Effector memory CD8-positive, alpha-beta T cell (primary cell): ENCODE data around the gene PPP2R2C.

Experiments
- ATAC-seq: fragments of 150-1000 bp; cut with Tn5 transposase; replicated peaks from 2 replicates; pipeline ENCODE4 v1.10.0; 2021; ENCODE audit warnings: mild to moderate bottlenecking, moderate library complexity
- DNase-seq, 3 experiments: peaks; one replicate each; pipeline ENCODE4 v3.0.0; 2021
- H3K27ac Mint-ChIP-seq, 2 donors: one replicate each; pipeline ENCODE4 v1.8.0; 2022; ENCODE audit warnings: mild to moderate bottlenecking in 2 of 2, mixed read lengths in 2 of 2, moderate library complexity in 2 of 2
- H3K27me3 Mint-ChIP-seq, 2 donors: one replicate each; pipeline ENCODE4 v1.8.0; 2022; ENCODE audit warnings: mixed read lengths in 2 of 2
- H3K36me3 Mint-ChIP-seq: one replicate; pipeline ENCODE4 v1.8.0; 2022; ENCODE audit warnings: mild to moderate bottlenecking, moderate library complexity, mixed read lengths; ENCODE audit not compliant: insufficient read depth
- H3K4me1 Mint-ChIP-seq, 2 donors: one replicate each; pipeline ENCODE4 v1.8.0; 2022; ENCODE audit warnings: low read depth in 2 of 2, mixed read lengths in 2 of 2
- H3K4me3 Mint-ChIP-seq, 2 donors: one replicate each; pipeline ENCODE4 v1.8.0; 2022; ENCODE audit warnings: mild to moderate bottlenecking in 2 of 2, mixed read lengths in 2 of 2, moderate library complexity in 2 of 2
- H3K9me3 Mint-ChIP-seq, 2 donors: one replicate each; pipeline ENCODE4 v1.8.0; 2022; ENCODE audit warnings: mixed read lengths in 2 of 2

The PPP2R2C gene

DNA sequence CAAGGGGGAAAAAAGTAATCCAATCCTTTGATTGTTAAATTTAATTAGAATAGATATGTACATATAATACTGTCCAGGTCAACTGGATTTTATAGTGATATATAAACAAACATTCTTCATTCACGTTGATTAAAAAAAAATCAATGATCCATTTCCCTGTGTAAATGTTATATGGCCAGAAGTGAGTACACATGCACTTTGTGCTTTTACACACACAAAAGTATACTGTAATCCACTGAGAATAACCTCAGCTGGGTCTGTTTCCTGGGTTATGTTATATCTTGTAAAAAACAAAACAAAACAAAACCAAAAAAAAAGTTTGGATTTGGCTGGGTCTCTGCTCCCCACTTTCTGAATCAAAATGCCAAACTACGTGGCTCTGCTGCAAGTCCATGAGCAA is 151.1 kb downstream of the PPP2R2C start:
- Mint-ChIP-seq H3K27me3 (peaks cover 48 to 87% of the 10 kb centered on the region in 2 donors), H3K4me3 (no peak overlapping the region), H3K4me1 (no peaks in the 10 kb centered on the region)

DNA sequence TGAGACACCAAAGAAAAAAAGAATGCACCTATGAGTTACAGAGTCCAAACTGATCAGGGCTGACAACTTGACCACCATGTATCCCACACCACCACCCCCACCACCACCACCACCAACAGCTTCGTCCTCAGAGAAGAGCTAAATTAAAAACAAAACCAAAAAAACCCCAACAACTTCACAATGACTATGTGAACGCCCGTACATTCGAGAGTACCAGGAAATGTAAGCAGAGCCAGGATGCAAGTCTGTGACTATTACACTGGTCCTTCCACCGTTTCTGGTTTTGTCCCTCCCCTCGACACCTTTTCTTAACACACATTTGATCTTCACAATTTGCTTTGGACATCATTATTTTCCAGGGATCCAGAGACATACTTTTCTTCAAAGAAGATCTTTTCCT is 151.8 kb downstream of the PPP2R2C start:
- Mint-ChIP-seq H3K27ac (no peak overlapping the region), H3K36me3 (peaks cover 4% of the 10 kb centered on the region), H3K4me3 (no peak overlapping the region), H3K9me3 (no peaks in the 10 kb centered on the region), H3K27me3 (peaks cover 45 to 86% of the 10 kb centered on the region in 2 donors), H3K4me1 (no peaks in the 10 kb centered on the region)
- DNase-seq (no peak), ATAC-seq (no peak)

More for the DNA sequence above, 151.1 kb downstream of the PPP2R2C start:
- no peaks in the 10 kb centered on the region for H3K9me3 Mint-ChIP-seq
- ATAC-seq = no peak
- no peak for DNase-seq
- peaks cover 4% of the 10 kb centered on the region for H3K36me3 Mint-ChIP-seq
- no peak overlapping the region for H3K27ac Mint-ChIP-seq

DNA sequence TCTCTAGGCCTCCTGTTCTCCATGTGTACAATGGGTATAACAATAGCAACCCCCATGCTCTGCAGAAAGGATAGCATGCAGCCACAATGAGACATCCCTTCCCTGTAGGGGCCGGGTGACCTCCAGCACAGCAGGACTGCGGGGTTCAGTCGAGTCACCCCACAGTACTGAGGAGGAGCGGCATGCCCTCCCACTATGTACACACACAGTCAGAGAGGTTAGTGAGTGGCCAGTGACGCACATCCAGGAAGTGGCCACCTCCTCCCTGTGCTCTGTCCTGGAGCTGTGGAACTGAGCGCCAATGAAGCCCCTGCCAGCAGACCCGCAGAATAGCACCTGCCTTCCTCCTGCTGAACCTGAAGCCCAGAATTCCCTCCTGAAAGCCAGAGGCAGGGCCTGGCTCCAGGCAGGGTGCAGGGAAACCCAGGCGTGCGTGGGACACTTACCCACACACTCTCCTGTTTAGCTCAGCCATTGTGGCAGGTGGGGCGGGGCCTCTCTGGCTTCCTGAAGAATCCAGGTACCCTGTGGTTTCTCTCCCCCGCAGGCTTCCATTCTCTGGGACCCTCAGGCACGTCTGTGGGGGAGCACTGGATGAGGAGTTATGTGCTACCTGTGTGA is 152.8 kb downstream of the PPP2R2C start:
- no peaks in the 10 kb centered on the region for H3K9me3 Mint-ChIP-seq
- no peak for DNase-seq
- no peak overlapping the region for H3K4me3 Mint-ChIP-seq
- peaks cover 4% of the 10 kb centered on the region for H3K36me3 Mint-ChIP-seq
- ATAC-seq = no peak
- H3K4me1 Mint-ChIP-seq = no peaks in the 10 kb centered on the region
- peaks cover 45 to 86% of the 10 kb centered on the region in 2 donors for H3K27me3 Mint-ChIP-seq
- no peak overlapping the region for H3K27ac Mint-ChIP-seq

DNA sequence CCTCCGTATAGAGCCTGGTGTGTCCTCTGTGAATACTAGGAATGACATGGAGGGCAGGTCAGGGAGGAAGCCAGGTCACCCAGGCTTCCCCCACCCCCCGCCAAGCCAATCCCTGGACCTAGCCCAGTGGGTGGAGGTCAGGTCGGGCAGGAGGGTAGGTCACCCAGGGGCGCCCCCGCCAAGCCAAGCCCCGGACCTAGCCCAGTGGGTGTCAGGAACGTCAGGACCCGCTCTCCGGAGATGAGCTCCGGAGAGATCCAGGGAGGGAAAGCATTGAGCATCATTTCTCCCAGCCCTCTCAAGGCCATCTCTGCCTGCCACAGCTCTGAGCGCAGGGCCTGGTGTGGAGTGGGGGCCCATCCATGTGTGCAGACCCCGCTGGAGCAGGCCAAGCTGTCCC is 154.2 kb downstream of the PPP2R2C start:
- Mint-ChIP-seq H3K27ac (no peak overlapping the region), H3K4me1 (no peaks in the 10 kb centered on the region), H3K4me3 (no peak overlapping the region), H3K36me3 (peaks cover 4% of the 10 kb centered on the region), H3K27me3 (peaks cover 53 to 86% of the 10 kb centered on the region in 2 donors), H3K9me3 (no peaks in the 10 kb centered on the region)
- ATAC-seq = no peak
- no peak for DNase-seq

DNA sequence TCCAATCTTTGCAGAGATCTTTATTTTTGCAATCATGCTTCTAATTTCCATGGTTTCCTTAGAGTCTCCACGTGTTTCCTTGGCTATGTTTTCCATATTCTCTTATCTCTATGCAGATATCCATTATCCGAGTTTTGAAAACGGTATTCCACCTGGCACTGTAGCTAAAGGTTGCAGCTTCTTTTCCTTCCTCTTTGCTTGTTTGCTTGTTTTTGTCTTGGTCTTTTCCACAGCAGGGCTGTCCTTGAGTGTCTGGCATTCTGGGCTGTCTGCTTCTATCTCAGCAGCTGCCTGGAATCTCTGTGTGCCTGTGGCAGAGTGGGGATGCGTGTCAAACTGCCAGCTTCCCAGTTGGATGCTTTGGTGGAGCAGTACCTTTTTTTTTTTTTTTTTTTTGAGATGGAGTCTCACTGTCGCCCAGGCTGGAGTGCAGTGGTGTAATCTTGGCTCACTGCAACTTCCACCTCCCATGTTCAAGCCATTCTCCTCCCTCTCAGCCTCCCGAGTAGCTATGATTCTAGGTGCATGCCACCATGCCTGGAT is 155.9 kb downstream of the PPP2R2C start:
- ATAC-seq (no peak), DNase-seq (no peak)
- peaks cover 52 to 86% of the 10 kb centered on the region in 2 donors for H3K27me3 Mint-ChIP-seq
- H3K9me3 Mint-ChIP-seq = no peaks in the 10 kb centered on the region
- no peaks in the 10 kb centered on the region for H3K4me1 Mint-ChIP-seq
- no peak overlapping the region for H3K27ac Mint-ChIP-seq
- no peak overlapping the region for H3K4me3 Mint-ChIP-seq
- no peaks in the 10 kb centered on the region for H3K36me3 Mint-ChIP-seq

DNA sequence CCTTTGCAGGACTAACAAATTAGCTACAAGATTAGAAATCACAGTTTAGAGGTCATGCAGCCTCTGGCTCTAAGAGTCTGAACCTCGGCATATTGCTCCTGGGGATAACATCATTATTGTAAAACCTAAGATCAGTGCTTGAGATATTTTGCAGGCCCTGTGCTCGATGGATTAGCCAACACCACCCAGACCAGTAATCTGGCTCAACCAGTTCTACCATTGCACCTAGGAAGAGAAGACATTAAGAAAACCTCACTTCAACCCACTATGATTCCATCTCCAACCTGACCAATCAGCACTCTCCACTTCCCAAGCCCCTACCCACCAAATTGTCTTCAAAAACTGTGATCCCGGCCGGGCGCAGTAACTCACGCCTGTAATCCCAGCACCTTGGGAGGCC is 159.2 kb downstream of the PPP2R2C start:
- no peaks in the 10 kb centered on the region for H3K9me3 Mint-ChIP-seq
- peaks cover 2 to 5% of the 10 kb centered on the region in 2 donors for H3K4me1 Mint-ChIP-seq
- no peak overlapping the region for H3K27ac Mint-ChIP-seq
- H3K4me3 Mint-ChIP-seq = no peak overlapping the region
- H3K36me3 Mint-ChIP-seq = peaks cover 6% of the 10 kb centered on the region
- DNase-seq (no peak), ATAC-seq (no peak)
- H3K27me3 Mint-ChIP-seq = peaks cover 64 to 90% of the 10 kb centered on the region in 2 donors

DNA sequence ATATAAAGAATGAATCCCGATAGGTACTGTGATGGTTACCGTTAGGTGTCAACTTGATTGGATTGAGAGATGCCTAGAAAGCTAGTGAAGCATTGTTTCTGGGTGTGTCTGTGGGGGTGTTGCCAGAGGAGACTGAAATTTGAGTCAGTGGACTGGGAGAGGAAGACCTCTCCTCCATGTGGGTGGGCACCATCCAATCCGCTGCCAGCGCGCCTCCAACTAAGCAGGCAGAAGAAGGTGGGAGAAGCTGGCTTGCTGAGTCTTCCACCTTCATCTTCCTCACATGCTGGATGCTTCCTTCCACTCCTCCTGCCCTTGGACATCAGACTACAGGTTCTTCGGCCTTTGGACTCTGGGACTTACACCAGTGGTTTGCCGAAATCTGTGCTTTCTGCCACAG is 162.6 kb downstream of the PPP2R2C start:
- ATAC-seq (no peak), DNase-seq (no peak)
- Mint-ChIP-seq H3K4me1 (peaks cover 2 to 5% of the 10 kb centered on the region in 2 donors), H3K27ac (no peak overlapping the region), H3K36me3 (peaks cover 7% of the 10 kb centered on the region), H3K9me3 (no peaks in the 10 kb centered on the region), H3K27me3 (peaks cover 60 to 93% of the 10 kb centered on the region in 2 donors), H3K4me3 (peak overlapping the region; percentile 46 to 53)

DNA sequence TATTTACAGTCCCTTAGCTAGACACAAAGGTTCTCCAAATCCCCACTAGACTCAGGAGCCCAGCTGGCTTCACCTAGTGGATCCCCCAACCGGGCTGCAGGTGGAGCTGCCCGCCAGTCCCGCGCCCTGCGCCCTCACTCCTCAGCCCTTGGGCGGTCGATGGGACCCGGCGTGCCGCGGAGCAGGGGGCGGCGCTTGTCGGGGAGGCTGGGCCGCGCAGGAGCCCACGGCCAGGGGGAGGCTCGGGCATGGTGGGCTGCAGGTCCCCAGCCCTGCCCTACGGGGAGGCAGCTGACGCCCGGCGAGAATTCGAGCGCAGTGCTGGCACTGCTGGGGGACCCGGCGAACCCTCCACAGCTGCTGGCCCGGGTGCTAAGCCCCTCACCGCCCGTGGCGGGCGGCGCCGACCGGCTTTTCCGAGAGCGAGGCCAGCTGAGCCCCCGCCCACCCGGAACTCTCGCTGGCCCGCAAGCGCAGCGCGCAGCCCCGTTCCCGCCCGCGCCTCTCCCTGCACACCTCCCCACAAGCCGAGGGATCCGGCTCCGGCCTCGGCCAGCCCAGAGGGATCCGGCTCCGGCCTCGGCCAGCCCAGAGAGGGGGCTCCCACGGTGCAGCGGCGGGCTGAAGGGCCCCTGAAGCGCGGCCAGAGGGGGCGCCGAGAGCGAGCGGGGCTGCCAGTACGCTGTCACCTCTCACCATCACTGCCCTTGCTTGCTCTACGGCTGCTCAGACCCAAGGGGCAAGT is 163.3 kb downstream of the PPP2R2C start:
- Mint-ChIP-seq H3K27me3 (peaks cover 58 to 86% of the 10 kb centered on the region in 2 donors), H3K4me1 (peaks cover 2 to 5% of the 10 kb centered on the region in 2 donors), H3K27ac (no peak overlapping the region)

DNA sequence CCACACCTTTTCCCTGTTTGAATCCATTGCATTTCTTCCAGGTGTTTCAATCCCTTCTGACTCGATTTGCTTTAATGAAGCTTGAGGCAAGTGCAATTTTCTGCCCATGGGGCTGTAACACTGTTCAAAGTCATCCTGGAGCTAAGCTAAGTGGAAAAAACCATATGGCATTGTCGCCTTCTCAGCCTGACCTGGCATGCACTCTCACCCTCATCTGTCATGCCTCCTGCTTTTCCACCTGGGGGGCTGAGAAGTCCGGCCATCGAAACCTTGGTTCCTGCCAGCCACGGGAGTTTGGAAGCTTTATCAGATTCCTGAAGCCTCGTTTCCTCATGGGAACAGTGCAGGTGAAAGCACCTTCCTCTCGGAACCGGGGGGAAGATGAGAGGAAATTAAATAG is 164.5 kb downstream of the PPP2R2C start:
- Mint-ChIP-seq H3K4me3 (no peak overlapping the region), H3K4me1 (peaks cover 4 to 5% of the 10 kb centered on the region in 2 donors), H3K36me3 (peaks cover 8% of the 10 kb centered on the region), H3K27me3 (peaks cover 50 to 74% of the 10 kb centered on the region in 2 donors), H3K9me3 (no peaks in the 10 kb centered on the region), H3K27ac (no peak overlapping the region)
- DNase-seq (no peak), ATAC-seq (no peak)

More for the DNA sequence above, 163.3 kb downstream of the PPP2R2C start:
- Mint-ChIP-seq H3K4me3 (peak overlapping the region; percentile 46 to 53), H3K36me3 (peaks cover 8% of the 10 kb centered on the region), H3K9me3 (no peaks in the 10 kb centered on the region)
- ATAC-seq = peak; percentile 62
- peak in 1 of 3 experiments; percentile 5 for DNase-seq

DNA sequence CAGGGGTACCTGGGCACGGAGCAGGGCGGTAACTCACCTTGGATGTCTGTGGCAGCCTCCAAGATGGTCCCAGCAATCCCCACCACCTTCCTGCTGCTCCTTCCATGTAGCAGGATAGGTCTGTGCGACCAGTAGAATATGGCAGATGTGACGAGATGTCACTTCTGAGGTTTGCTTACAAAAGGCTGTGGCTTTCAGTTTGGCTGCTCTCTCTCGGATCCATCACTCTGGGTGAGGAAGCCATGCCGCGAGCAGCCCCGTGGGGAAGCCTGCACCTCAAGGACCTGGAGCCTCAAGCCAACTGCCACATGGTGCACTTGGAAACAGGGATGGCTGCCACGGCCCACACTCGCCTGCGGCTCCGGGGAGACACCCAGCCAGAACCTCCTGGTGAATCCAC is 165.2 kb downstream of the PPP2R2C start:
- Mint-ChIP-seq H3K4me1 (peaks cover 4 to 5% of the 10 kb centered on the region in 2 donors), H3K27ac (no peak overlapping the region), H3K27me3 (peaks cover 44 to 68% of the 10 kb centered on the region in 2 donors), H3K4me3 (no peak overlapping the region), H3K9me3 (no peaks in the 10 kb centered on the region), H3K36me3 (peaks cover 11% of the 10 kb centered on the region)
- ATAC-seq (no peak), DNase-seq (no peak)

DNA sequence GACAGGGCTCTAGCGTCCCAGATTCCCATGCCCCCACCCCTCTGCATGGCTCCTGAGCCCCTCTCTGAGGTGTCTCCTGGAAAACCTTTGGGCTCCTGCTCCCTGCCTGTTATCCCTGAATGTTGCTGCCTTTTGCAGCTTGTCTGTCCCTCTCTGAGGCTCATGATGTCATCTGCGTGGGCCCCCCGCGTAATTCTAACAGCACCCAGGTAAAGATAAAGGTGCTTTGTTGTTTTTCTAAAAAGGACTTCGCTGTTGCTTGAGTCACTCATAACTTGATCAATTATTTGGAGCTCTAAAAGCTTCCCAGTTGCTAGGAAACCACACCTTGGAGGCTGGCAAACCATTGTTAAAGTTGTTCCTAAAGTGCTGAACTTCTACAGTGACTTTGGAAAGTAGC is 166.1 kb downstream of the PPP2R2C start:
- Mint-ChIP-seq H3K36me3 (peaks cover 14% of the 10 kb centered on the region), H3K27me3 (peaks cover 38 to 58% of the 10 kb centered on the region in 2 donors), H3K4me1 (peaks cover 4 to 5% of the 10 kb centered on the region in 2 donors), H3K9me3 (no peaks in the 10 kb centered on the region), H3K4me3 (no peak overlapping the region), H3K27ac (no peak overlapping the region)
- ATAC-seq = no peak
- DNase-seq = no peak

DNA sequence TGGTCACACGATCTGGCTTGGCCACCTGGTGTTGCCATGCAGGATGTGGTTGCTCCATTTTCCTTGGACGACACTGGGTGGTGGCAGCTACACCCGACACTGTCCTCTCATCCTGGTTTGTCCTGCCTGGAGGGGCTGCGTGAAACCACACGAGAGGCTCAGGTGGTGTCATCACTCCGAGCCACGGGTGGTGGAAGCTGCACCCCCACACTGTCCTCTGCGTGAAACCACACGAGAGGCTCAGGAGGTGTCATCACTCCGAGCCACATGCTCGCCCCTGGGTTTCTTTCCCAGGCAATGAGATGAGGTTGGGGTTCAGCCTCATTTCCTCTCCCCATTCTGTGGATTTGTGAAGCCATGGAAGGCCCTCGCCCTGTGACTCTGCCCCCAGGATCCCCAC is 168.5 kb downstream of the PPP2R2C start:
- no peak for DNase-seq
- Mint-ChIP-seq H3K4me3 (no peak overlapping the region), H3K27ac (no peak overlapping the region), H3K36me3 (peaks cover 12% of the 10 kb centered on the region), H3K9me3 (no peaks in the 10 kb centered on the region), H3K4me1 (peaks cover 4 to 5% of the 10 kb centered on the region in 2 donors), H3K27me3 (peaks cover 18 to 38% of the 10 kb centered on the region in 2 donors)
- ATAC-seq = no peak

DNA sequence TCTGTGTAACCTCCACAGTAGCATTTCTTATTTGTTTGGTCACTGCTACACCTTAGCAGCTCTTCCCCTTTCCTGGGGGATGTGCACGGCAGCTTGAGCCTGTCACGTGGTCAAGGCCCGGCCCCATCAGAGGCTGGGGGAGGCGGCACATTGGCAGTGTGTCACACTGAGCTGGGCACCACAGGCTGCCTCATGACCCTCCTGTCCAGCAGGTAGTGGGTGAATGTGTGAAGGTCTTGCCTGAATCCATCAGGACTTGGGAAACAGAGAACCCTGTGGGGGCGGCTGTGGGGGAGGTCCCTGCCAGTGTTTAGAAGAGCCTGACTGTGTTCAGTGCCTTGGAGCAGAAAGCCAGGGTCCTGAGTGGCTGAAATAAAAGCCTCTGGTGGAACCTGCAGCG is 169.5 kb downstream of the PPP2R2C start:
- no peaks in the 10 kb centered on the region for H3K9me3 Mint-ChIP-seq
- no peak for DNase-seq
- peaks cover 10 to 29% of the 10 kb centered on the region in 2 donors for H3K27me3 Mint-ChIP-seq
- no peak overlapping the region for H3K4me3 Mint-ChIP-seq
- peaks cover 0 to 2% of the 10 kb centered on the region in 2 donors for H3K4me1 Mint-ChIP-seq
- no peak overlapping the region for H3K27ac Mint-ChIP-seq
- H3K36me3 Mint-ChIP-seq = peaks cover 9% of the 10 kb centered on the region
- ATAC-seq = no peak
